WI38 (cell line): ENCODE results near the gene SNED1.

Experiments
- H3K4me3 ChIP-seq: 2 replicates; pipeline ENCODE4 v1.5.1; 2011; ENCODE audit warnings: low read depth, mild to moderate bottlenecking, control low read depth, low read length
- TF ChIP-seq, protein P1 (sequence below): IDR thresholded peaks from 2 replicates; pipeline ENCODE4 v1.5.1; 2012; ENCODE audit warnings: low read depth, mild to moderate bottlenecking, control low read depth, low read length

SNED1 gene

DNA sequence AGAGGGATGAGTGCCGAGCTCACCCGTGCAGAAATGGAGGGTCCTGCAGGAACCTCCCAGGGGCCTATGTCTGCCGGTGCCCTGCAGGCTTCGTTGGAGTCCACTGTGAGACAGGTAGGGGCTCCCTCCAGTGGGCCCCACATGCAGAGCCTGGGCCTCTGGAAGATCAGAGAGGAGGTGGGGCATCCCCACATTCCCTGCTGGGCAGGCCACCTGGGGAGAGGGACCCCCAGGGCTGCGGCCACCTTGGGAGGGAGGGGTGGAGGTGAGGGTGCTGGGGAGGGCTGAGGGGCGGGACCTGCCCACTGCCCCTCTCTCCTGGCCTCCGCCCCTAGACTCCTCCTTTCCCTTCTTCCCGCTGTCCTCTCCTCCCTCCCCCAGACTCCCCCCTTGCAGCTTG, 65.2 kb downstream of the SNED1 start:
- H3K4me3 ChIP-seq, result no peak overlapping the region
- TF ChIP-seq, protein P1, sequence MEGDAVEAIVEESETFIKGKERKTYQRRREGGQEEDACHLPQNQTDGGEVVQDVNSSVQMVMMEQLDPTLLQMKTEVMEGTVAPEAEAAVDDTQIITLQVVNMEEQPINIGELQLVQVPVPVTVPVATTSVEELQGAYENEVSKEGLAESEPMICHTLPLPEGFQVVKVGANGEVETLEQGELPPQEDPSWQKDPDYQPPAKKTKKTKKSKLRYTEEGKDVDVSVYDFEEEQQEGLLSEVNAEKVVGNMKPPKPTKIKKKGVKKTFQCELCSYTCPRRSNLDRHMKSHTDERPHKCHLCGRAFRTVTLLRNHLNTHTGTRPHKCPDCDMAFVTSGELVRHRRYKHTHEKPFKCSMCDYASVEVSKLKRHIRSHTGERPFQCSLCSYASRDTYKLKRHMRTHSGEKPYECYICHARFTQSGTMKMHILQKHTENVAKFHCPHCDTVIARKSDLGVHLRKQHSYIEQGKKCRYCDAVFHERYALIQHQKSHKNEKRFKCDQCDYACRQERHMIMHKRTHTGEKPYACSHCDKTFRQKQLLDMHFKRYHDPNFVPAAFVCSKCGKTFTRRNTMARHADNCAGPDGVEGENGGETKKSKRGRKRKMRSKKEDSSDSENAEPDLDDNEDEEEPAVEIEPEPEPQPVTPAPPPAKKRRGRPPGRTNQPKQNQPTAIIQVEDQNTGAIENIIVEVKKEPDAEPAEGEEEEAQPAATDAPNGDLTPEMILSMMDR, result no peak

DNA sequence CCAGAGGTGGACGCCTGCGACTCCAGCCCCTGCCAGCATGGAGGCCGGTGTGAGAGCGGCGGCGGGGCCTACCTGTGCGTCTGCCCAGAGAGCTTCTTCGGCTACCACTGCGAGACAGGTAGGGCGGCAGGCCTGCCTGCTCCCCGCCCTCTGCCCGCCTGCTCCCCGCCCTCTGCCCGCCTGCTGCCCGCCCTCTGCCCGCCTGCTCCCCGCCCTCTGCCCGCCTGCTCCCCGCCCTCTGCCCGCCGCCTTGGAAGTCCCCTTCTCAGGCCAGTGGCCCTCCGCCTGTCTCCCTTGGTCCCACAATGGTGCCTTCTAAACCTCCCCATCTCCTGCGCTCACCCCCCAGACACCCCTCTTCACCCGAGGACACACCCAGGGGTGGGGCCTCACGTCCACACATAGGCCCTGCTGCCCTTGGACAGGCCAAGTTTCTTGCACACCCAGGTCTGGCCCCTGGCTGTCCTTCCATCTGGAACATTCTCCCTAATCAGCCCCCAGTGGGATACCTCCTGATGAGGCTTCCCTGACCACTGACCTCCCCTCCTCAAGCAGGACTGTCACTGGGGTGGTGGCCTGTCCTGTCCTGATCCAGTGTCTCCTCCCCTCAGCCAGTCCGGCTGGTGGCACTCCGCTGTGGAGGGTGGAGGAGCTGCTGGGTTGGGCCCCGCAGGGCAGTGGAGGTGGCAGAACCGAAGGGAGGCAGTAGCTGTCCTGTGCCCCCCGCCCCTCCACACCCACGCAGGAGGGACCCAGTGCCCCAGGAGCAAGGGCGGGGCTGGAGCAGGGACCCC, 65.8 kb downstream of the SNED1 start:
- no peak overlapping the region for H3K4me3 ChIP-seq
- TF ChIP-seq, protein P1, result no peak

DNA sequence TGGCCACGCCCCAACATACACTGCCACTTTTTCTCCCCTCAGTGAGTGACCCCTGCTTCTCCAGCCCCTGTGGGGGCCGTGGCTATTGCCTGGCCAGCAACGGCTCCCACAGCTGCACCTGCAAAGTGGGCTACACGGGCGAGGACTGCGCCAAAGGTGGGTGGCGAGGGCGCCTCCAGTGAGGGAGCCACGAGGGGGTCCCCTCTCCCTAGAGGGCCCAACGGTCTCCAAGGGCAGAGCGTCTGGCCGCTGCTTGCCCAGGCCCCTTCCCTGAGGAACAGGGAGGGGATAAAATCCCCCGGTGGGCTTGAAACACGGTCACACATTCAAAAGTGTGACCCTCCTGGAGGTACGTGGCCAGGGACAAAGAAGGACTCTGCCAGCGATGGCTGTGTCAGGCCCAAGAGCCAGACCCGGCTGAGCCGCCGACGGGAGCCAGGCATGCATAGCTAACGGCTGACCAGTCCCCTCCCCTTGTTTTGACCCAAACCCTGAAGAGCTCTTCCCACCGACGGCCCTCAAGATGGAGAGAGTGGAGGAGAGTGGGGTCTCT, 66.5 kb downstream of the SNED1 start:
- TF ChIP-seq, protein P1, result no peak
- no peak overlapping the region for H3K4me3 ChIP-seq

DNA sequence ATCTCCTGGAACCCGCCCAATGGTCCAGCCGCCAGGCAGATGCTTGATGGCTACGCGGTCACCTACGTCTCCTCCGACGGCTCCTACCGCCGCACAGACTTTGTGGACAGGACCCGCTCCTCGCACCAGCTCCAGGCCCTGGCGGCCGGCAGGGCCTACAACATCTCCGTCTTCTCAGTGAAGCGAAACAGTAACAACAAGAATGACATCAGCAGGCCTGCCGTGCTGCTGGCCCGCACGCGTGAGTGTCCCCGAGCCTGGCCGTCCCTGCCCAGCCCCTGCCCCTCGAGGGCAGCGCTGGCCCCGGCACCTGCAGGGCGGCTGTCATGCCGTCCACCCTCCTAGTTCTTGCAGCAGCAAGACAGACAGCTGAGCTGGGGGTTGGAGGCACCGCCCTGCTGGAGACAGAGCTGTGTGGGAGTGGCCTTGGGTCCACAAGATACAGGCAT, 67.0 kb downstream of the SNED1 start:
- no peak overlapping the region for H3K4me3 ChIP-seq
- TF ChIP-seq, protein P1, result no peak

DNA sequence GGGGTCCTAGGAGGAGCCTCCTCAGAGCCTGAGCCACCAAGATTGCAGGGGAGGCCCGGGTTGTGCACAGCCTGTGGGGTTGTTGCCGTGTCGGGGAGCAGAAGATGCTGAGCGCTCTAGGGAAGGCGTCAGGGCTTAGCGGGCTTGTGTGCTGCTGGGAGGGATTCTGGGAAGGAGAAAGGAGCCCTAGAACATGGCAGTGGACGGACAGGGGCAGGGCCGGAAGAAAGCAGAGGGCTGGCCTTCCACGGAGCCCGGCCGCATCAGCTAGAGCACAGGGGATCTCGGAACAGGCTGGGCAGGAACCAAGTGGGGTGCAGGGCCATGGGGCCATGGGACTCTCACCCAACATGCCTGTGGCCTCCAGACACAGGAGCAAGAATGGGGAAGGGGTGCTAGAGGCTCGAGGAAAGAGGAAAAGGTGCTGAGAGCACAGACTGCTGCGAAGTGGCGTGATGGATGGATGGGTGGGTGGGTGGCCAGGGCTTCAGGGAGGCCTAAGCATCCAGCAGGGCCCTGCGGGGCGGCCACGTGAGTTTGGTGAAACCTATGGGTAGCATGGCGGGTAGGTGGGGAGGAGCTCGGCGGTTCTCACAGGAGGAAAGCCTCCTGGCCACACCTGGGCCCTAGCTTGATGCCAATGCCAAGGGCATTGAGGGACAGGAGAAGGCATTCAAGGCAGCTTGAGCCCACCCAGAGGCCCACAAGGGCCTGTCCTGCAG, 67.9 kb downstream of the SNED1 start:
- TF ChIP-seq, protein P1, result no peak
- no peak overlapping the region for H3K4me3 ChIP-seq

DNA sequence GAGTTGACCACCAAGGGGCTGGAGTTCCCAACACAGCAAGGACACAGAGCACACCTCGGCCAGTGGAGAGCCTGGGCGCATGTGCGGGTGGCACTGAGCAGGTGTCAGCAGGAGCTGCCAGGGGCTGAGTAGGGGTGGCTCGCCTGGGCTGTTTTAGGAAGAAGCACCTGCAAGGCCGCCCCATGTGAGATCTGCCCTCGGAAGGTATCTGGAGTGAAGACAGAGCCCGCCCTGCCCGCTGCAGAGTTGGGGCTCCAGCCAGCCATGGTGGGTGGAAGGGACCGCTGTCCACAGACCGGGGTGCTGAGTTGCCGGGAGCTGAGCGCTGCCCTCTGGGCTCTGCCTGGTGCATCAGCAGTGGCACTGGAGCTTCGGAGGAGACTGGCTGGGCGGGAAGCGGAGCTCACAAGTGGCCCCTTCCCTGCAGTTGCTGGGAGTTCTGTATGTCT, 68.5 kb downstream of the SNED1 start:
- TF ChIP-seq, protein P1, result no peak
- H3K4me3 ChIP-seq, result no peak overlapping the region

DNA sequence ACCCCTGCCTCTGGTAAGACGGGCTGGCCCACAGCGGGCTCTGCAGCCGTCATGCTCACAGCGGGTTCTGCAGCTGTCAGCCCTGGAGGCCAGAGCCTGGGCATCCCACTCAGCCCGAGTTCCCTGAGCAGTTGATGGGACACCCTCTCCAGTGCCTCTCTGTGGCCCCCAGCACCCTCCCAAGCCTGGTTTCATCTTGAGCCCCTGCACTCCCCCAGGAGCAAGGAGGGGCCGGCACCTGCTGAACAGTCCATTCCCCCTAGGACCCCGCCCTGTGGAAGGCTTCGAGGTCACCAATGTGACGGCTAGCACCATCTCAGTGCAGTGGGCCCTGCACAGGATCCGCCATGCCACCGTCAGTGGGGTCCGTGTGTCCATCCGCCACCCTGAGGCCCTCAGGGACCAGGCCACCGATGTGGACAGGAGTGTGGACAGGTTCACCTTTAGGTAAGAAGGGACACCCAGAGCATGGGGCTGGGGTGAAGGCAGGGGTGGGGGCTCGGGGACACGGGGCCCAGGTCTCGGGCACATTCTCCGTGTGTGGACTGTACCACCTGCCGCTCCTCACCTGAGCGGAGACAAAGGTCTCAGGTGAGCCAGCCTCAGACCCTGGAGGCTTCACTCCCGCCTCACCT, 69.2 kb downstream of the SNED1 start:
- no peak overlapping the region for H3K4me3 ChIP-seq
- TF ChIP-seq, protein P1, result no peak
